ENCODE results near the gene PALB2. TPM values are rescaled to one million over a fixed set of nuclear protein-coding genes. Genes with fewer than 3 reads are reported as not detected.

The PALB2 gene
- polyA plus RNA-seq, 1 of the 3 experiments (the other 2 are of a cell fraction): 3.3 TPM

- Histone ChIP-seq H3F3A (replicated peaks; ENCODE audit: insufficient read depth) (no peaks in the 10 kb centered on the region), H3K4me1 (ENCODE audit: control insufficient read depth in 1 of 2, insufficient read depth in 2 of 2, low read depth in 1 of 2, low read length in 1 of 2) (peaks cover 4 to 6% of the 10 kb centered on the region in 2 experiments; a peak in 2 of 4 replicates), H3K27ac (ENCODE audit: low read depth in 2 of 2, low read length in 1 of 2) (no peak overlapping the region), H2AFZ (ENCODE audit: low read depth) (no peak overlapping the region), H3K36me3 (replicated peaks in 1 of 2; ENCODE audit: control insufficient read depth in 1 of 2, insufficient read depth in 2 of 2, low read length in 1 of 2) (peaks cover 18 to 30% of the 10 kb centered on the region in 2 experiments), H4K20me1 (ENCODE audit: insufficient read depth) (no peaks in the 10 kb centered on the region), H3K27me3 (ENCODE audit: insufficient read depth) (no peaks in the 10 kb centered on the region), H3K79me2 (ENCODE audit: insufficient read depth) (peaks cover 49% of the 10 kb centered on the region), H3K4me3 (ENCODE audit: low read depth in 2 of 2, low read length in 1 of 2) (no peak overlapping the region), H3K9me3 (no peaks in the 10 kb centered on the region), H3K4me2 (no peak overlapping the region), H3K9me2 (no peaks in the 10 kb centered on the region), H3K9ac (no peak overlapping the region)
- DNase-seq: no peak
- no peak for TF ChIP-seq MAX (IDR thresholded peaks at IDR 0.05; ENCODE audit: low read depth)
- TF ChIP-seq RXRA (IDR thresholded peaks at IDR 0.05; ENCODE audit: borderline replicate concordance, low read depth): no peak
- TF ChIP-seq USF1 (IDR thresholded peaks at IDR 0.05; ENCODE audit: borderline replicate concordance, low read depth): no peak
- TF ChIP-seq TCF12 (IDR thresholded peaks at IDR 0.05): no peak
- TF ChIP-seq ZBTB33 (IDR thresholded peaks at IDR 0.05; ENCODE audit: borderline replicate concordance, low read depth): no peak
- no peak for TF ChIP-seq IRF3 (IDR thresholded peaks at IDR 0.05; ENCODE audit: low read depth, low read length)
- no peak for TF ChIP-seq EP300 (IDR thresholded peaks at IDR 0.05; ENCODE audit: borderline replicate concordance in 1 of 2, low read depth in 1 of 2, low read length in 1 of 2)
- TF ChIP-seq ELF1 (IDR thresholded peaks at IDR 0.05): no peak
- TF ChIP-seq REST (IDR thresholded peaks at IDR 0.05; ENCODE audit: low read depth, low read length): no peak
- TF ChIP-seq NRF1 (IDR thresholded peaks at IDR 0.05; ENCODE audit: low read depth, low read length): no peak
- ChIA-PET POLR2A (no interaction called here), CTCF (no interaction called here)
These were observed 5.2 kb downstream of the PALB2 start for GRCh38 chr16:23635958-23636357.

All from SK-N-SH (cell line).